H54 (cell line): Measurements from ENCODE around the gene USP36.

ENCODE experiments used
- DNase-seq: peaks from one replicate; pipeline ENCODE4 v3.0.0; 2011; ENCODE audit warnings: low spot score, mixed read lengths; ENCODE audit not compliant: insufficient read length
- FAIRE-seq: peaks from 3 replicates; lab custom pipeline; 2011; peaks lifted over from hg19 to GRCh38; lab: Jason Lieb, UNC
- POLR2A ChIP-seq: IDR thresholded peaks from 2 replicates; pipeline ENCODE4 v1.6.1; 2011; ENCODE audit warnings: low read depth, mild to moderate bottlenecking, low read length

Gene USP36

DNA sequence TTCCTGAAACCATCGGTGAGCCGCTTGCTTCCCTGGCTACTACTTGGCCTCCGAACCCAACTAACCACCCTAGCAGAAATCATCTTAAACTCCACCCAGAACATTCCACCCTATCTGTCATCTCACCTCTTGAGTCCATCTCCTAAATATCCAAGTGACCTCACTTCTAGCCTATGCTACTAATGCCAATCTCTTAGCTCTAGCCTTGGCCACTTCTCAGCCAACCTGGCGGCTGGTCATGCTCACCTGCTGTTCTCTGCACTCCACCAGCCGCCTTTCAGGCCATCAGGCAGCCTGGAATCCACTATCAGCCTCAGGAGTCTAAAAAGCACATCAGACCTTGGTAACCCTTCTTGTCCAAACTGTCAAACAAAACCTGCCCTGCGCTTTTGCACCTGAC lies 46.6 kb downstream of the USP36 start:
- FAIRE-seq = no peak
- no peak for DNase-seq
- no peak for TF ChIP-seq POLR2A

DNA sequence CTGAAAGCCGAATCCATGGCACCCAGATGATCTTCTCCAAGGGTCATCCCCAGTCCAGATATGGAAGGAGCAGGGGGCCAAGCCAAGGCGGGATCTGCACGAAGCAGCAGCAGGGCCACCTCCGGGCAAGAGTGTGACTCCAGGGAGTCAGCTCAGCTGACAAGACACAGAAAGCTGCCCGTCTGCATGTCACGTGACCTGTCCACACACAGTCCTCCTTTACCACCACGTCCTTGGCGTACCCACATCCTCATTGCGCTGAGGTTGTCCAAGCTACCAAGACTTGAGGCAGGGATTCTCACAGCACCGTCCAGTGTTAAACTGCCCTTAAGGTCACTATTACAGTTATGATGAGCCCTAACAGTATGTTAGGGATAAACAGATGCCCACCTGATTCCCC lies 47.2 kb downstream of the USP36 start:
- no peak for DNase-seq
- no peak for TF ChIP-seq POLR2A
- no peak for FAIRE-seq

DNA sequence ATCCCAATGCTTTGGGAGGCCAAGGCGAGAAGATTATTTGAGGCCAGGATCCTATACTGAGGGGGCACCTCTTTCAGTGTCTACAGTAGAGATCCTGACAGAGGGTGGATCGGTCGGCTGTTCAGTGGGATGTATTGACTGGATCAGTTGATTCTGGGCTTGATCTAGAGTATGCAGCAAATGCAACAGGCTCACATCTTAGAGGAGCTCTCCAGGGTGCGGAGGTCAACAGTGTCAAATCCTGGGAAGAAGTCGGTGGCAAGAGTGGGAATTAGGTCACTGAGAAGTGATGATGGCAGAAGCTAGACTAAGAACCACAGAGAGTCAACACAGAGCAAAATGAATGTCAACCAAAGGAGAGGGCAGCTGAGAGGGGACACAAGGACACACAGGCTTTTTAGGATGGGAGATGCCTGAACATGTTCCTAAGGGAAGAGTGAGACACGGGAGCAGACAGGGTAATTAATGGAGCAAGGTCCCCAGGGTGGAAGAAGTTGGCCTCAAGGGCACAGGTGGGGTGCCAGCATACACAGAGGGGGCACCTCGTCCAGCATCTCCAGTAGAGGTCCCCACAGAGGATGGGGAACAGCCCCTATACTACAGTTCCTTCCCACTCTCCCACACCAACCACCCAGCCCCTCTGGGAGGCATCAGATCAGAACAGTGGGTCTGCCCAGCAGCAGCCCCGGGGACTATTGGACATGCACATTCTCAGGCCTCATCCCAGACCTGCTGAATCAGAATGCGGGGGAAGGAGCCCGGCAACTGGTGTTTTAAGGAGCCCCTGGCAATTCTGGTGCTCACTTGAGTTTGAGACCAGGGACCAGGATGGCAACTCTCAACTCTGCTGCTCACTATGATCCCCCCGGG lies 48.5 kb downstream of the USP36 start:
- DNase-seq (no peak), FAIRE-seq (no peak)
- no peak for TF ChIP-seq POLR2A

DNA sequence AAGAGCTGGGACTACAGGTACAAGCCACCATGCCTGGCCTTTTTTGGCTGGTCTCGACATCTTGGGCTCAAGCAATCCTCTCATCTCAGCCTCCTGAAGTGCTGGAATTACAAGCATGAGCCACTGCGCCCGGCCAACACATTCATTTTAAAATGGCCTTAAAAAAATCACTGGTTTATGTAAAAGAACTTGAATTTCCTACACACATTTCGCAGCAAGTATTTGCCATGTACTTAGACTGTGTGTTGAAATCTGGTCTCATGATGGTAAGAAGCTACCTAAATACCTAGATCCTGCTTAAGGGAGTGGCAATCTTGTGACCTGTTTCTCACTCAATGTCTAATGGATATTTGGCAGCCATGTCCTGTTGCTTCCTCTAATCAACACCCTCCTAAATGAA lies 50.1 kb downstream of the USP36 start:
- TF ChIP-seq POLR2A = no peak
- no peak for FAIRE-seq
- no peak for DNase-seq

DNA sequence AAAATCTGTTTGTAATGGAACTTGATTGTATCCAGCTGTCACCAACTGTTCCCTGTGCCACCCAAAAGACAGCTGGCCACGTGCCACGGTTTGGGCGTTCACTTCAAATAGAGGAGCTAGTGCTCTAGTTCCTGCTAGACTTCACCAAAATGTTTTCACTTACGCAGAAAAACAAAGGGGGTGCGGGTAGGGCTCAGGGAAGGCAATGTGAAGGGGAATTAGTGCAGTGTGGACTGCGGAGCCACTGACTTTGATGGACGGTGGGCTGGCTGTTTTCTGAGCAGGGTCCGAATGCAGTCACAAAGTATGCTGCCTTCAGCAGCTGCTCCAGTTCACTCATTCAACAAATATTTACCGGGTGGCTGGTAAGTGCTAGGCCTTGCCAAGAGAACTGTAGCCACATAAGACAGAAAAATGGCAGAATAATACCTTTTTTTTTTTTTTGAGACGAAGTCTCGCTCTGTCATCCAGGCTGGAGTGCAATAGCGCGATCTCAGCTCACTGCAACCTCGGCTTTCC lies 50.9 kb downstream of the USP36 start:
- no peak for TF ChIP-seq POLR2A
- DNase-seq (no peak), FAIRE-seq (no peak)

DNA sequence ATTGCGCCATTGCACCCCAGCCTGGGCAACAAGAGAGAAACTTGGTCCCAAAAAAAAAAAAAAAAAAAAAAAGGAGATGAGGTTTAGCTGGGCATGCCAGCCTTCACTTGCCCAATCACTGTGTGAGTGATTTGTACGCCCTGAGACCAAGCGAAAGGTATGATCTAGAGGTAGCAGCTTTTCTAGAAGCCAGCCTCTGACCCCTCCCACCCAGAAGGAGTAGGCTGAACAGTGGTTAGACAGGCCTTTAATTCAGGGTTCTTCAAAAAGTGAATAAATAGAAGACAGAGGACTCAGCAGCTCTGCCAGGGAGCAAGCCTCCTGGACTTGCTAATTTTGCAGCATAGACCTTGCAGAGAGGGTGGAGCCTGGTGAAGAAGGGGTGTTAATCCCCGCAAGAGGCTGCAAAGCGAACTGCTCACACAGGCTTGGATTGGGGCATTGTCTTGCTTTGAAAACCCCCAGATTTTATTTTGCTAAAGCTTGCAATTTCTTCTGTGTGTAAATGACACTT lies 51.4 kb downstream of the USP36 start:
- FAIRE-seq (no peak), DNase-seq (no peak)
- TF ChIP-seq POLR2A = no peak

DNA sequence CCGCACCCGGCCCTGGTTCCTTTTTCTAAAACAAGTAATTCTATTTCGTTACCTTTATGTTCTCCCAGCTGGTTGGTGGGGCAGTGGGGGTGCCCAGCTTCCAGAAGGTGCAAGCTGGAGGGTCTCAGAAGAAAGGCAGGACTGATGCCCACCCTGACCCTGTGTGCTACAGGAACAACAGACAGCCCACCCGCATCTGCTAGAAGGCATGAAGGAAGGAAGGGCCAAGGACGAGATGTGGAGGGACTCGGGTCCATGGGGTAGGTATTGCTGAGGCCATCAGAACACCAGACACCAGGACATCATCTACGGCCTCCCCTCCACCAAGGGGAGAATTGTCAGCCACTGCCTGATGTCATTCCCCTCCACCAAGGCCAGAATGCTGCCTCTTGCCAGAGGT lies 52.2 kb downstream of the USP36 start:
- DNase-seq = no peak
- no peak for FAIRE-seq
- no peak for TF ChIP-seq POLR2A

DNA sequence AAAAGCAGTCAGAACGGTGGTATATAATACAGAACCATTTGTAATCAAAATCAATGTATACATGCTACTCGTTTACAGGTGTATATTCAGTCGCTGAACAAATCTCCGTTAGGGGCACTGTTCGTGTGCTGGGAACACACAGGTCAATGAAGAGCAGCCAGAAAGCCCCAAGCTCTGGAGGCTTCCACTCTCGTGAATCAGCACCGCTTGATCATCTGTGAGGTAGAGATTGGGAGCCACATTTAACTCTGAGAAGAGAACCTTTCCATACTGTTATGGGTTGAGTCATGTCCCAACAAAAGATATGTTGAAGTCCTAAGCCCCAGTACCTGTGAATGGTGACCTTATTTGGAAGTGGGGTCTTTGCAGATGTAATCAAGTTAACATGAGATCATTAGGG lies 53.2 kb downstream of the USP36 start:
- FAIRE-seq = no peak
- TF ChIP-seq POLR2A = no peak
- DNase-seq = no peak

DNA sequence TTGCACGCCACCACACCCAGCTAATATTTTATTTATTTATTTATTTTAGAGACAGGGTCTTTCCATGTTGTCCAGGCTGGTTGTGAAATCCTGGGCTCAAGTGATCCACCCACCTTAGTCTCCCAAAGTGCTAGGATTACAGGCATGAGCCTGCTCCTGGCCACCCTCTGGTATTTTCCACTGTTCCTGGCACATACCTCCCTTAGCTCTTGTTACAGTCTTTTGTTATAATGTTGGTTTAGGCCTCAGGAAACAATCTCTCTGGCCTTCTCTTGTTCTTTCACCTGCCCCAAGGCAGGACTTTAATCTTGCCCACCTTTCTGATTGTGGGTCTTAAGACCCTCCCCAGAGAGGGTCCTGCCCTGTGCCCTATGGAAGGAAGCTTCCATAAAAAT lies 55.0 kb downstream of the USP36 start:
- DNase-seq (no peak), FAIRE-seq (no peak)
- TF ChIP-seq POLR2A = no peak

DNA sequence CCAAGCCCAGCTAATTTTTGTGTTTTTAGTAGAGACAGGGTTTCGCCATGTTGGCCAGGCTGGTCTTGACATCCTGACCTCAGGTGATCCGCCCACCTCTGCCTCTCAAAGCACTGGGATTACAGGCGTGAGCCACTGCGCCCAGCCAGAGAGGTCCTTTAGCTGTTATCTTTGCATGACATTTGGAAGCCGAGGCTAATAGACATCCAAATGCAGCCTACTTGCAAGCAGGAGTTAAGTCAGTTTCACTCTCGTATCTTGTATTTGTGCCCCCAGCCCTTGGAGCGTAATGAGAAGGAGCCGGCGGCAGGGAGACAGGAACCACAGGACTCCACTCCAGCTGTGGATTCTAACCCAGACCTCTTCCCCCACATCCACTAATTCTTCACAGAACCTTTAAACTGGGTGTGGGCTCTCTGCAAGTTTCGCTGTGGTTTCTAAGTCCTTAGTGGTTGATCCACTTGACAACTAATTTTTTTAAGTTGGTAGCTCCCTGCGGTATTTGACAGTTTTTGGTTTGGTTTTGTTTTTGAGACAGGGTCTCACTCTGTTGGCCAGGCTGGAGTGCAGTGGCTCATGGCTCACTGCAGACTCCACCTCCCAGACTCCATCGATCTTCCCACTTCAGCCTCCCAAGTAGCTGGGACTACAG lies 55.5 kb downstream of the USP36 start:
- FAIRE-seq (no peak), DNase-seq (no peak)
- TF ChIP-seq POLR2A = no peak

DNA sequence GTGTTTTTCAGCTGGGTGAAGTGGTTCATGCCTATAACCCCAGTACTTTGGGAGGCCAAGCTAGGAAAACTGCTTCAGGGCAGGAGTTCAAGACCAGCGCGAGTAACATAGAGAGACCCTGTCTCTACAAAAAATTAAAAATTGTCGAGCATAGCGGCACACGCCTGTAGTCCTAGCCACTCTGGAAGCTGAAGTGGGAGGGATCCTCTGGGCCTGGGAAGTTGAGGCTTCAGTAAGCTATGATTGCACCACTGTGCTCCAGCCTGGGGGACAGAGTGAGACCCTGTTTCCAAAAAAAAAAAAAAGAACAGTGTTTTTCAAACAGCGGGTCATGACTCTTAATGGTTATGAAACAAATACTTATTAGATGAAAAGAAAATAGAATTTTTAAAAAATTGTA lies 56.3 kb downstream of the USP36 start:
- no peak for TF ChIP-seq POLR2A
- DNase-seq = no peak
- no peak for FAIRE-seq

DNA sequence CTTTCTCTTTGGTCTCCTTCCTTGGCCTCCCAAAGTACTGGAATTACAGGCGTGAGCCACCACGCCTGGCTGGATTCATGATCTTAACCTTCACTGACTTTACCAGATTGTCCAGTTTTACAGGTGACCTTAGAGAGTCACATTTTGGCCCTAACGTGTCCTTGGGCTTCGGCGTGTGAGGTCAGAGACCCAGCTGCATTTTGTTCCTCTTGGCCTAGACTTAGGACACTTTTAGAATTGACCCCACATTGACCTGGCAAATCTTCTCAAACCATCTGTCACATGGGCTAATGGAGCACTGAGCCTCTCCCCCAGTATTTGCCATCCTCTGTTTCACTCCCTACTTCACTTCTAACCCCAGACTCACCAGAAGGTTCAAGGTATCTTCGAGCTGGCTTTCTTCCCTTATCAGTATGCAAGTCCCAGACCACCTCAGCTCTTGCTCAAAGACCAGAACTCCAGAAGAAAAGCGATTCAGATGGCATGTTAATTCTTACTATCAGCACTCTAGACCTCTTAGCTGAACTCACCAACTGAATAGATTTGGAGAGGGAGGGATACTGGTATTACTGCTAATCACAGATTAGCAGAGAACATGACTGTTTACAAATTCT lies 56.8 kb downstream of the USP36 start:
- no peak for TF ChIP-seq POLR2A
- FAIRE-seq (no peak), DNase-seq (no peak)

DNA sequence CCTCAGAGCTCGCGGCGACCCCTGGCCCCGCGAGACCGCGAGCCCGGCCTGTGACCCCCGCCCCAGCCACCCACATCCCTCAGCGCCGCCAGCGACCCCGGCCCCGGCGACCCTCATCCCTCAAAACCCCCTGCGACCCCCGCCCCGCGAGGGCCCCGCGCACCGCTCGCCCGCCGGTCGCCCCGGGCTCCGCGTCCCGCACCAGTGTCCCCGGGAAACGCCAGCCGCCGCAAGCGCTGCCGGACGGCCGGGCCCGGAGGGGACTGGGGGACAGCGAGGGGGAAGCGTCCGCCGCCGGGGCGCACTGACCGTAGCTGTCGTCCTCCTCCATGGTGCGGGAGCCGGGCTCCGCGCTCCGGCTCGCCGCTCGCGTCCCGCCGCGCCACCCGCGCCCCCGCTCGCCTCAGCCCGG lies 58.7 kb downstream of the USP36 start, which contains the start of gene CYTH1:
Gene CYTH1 (minus strand): TSS at position 381 of the 412 bp plus-strand sequence. CDS start 50 bp downstream, at position 331.
- peak; percentile 72 for TF ChIP-seq POLR2A
- FAIRE-seq (no peak), DNase-seq (no peak)
